Naive thymus-derived CD4-positive, alpha-beta T cell (primary cell): ENCODE data around the gene CRYBB2. TPM values are rescaled to one million over a fixed set of nuclear protein-coding genes. Genes with fewer than 3 reads are reported as not detected.
A peak's percentile ranks its signal among the peaks of the same experiment; 100 is the strongest.

ENCODE experiments used
- ATAC-seq: fragments of 150-1000 bp; cut with Tn5 transposase; 2 replicates; pipeline ENCODE4 v1.10.0; 2021; ENCODE audit warnings: mild to moderate bottlenecking, moderate library complexity
- CTCF ChIA-PET: fragments of 350-600 bp; sonication (Branson Sonifier 250); formaldehyde crosslinking; loops from one replicate; lab custom pipeline; 2021; ENCODE audit warnings: antibody characterized with exemption; lab: Charles Lee
- POLR2A ChIA-PET: fragments of 350-600 bp; sonication (Branson Sonifier 250); formaldehyde crosslinking; loops from one replicate; lab custom pipeline; 2021; ENCODE audit warnings: antibody characterized with exemption, inconsistent platforms; lab: Charles Lee
- DNase-seq, 9 donors: peaks; one replicate each; pipeline versions ENCODE4 v3.0.0 to v3.0.0-alpha.2; 2020 to 2022; ENCODE audit warnings: mixed read lengths in 1 of 9
- H3K27ac ChIP-seq: one replicate; pipeline ENCODE4 v1.7.0; 2013; ENCODE audit warnings: mild to moderate bottlenecking, low read depth, low read length, moderate library complexity
- H3K27me3 ChIP-seq, 2 donors: one replicate each; pipeline ENCODE4 v1.7.0; 2013; ENCODE audit warnings: low read length in 2 of 2, mild to moderate bottlenecking in 2 of 2, moderate library complexity in 2 of 2; ENCODE audit not compliant: control insufficient read depth in 2 of 2, insufficient read depth in 2 of 2
- H3K36me3 ChIP-seq, 3 experiments: 1 replicate in 2 of 3; 2 replicates in 1 of 3; pipeline ENCODE4 v1.7.0; 2013; ENCODE audit warnings: low read length in 3 of 3, mild to moderate bottlenecking in 3 of 3, moderate library complexity in 1 of 3; ENCODE audit not compliant: insufficient read depth in 3 of 3, control insufficient read depth in 2 of 3
- H3K4me1 ChIP-seq, 2 donors: one replicate each; pipeline ENCODE4 v1.7.0; 2013; ENCODE audit warnings: low read length in 2 of 2, mild to moderate bottlenecking in 2 of 2, moderate library complexity in 1 of 2; ENCODE audit not compliant: control insufficient read depth in 2 of 2, insufficient read depth in 2 of 2
- H3K4me3 ChIP-seq: 2 replicates; pipeline ENCODE4 v1.7.0; 2013; ENCODE audit warnings: mild to moderate bottlenecking, low read length
- H3K9me3 ChIP-seq, 3 experiments: 1 replicate in 2 of 3; 2 replicates in 1 of 3; pipeline ENCODE4 v1.7.0; 2013; ENCODE audit warnings: low read length in 3 of 3; ENCODE audit not compliant: control insufficient read depth in 2 of 3
- H3K27ac Mint-ChIP-seq, 9 donors: one replicate each; pipeline ENCODE4 v1.8.0; 2020 to 2022; ENCODE audit warnings: mixed read lengths in 9 of 9, mild to moderate bottlenecking in 8 of 9, moderate library complexity in 5 of 9, inconsistent platforms in 2 of 9
- H3K27me3 Mint-ChIP-seq, 5 donors: one replicate each; pipeline ENCODE4 v1.8.0; 2021 to 2022; ENCODE audit warnings: mixed read lengths in 5 of 5, mild to moderate bottlenecking in 1 of 5
- H3K36me3 Mint-ChIP-seq, 5 donors: one replicate each; pipeline ENCODE4 v1.8.0; 2020 to 2022; ENCODE audit warnings: mixed read lengths in 5 of 5, mild to moderate bottlenecking in 3 of 5, inconsistent platforms in 1 of 5
- H3K4me1 Mint-ChIP-seq, 7 donors: one replicate each; pipeline ENCODE4 v1.8.0; 2020 to 2022; ENCODE audit warnings: mixed read lengths in 7 of 7, mild to moderate bottlenecking in 3 of 7, inconsistent platforms in 1 of 7
- H3K4me3 Mint-ChIP-seq, 10 donors: one replicate each; pipeline ENCODE4 v1.8.0; 2020 to 2022; ENCODE audit warnings: mild to moderate bottlenecking in 10 of 10, mixed read lengths in 10 of 10, moderate library complexity in 6 of 10, inconsistent platforms in 2 of 10
- H3K9me3 Mint-ChIP-seq, 11 donors: one replicate each; pipeline ENCODE4 v1.8.0; 2020 to 2022; ENCODE audit warnings: mixed read lengths in 11 of 11, mild to moderate bottlenecking in 4 of 11, inconsistent platforms in 1 of 11, moderate library complexity in 1 of 11
- intact Hi-C, 2 donors: fragments of 100-400 bp; cut with micrococcal nuclease; formaldehyde crosslinking; loops; one replicate each; pipeline ENCODE4 v1.15.1; 2023
- polyA plus RNA-seq, 2 donors: library from polyadenylated mRNA; unstranded; fragments of 300-500 nt; fragmentation: Illumina TruSeq; gene quantifications; one replicate each; pipeline ENCODE4 v1.2.3, GENCODE V29; 2021
- total RNA-seq, 6 experiments: library from RNA in 5 of 6; stranded (reverse) in 5 of 6; gene quantifications; 1 replicate in 5 of 6; 2 replicates in 1 of 6; pipeline ENCODE4 v1.2.3 and lab custom pipeline; 2021 to 2026

Gene CRYBB2, protein sequence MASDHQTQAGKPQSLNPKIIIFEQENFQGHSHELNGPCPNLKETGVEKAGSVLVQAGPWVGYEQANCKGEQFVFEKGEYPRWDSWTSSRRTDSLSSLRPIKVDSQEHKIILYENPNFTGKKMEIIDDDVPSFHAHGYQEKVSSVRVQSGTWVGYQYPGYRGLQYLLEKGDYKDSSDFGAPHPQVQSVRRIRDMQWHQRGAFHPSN
- total RNA-seq = not detected
- not detected for polyA plus RNA-seq
- total RNA-seq (lab: John Stamatoyannopoulos, UW) = not detected

DNA sequence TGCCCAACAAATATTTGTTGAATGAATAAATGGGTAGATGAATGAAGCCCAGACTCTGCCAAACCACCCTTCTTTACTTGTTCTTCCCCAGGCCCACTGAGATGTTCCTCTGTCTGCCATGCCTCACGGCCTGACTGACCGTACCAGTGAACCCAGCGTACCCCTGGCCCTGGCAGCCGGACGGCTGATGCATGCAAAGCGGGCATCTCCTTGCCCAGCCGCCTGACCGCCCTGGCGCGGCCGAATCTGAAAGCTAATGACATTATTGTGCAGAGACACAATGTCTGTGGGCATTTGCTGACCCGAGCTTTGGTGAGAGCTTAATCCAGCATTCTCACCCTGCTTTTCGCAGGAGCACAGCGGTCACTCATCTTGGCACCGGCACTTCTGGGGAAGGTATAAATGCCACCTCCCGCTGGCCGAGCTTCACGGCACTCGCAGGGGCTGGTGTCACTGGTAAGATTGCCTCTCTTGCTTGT, at the start of gene CRYBB2:
CRYBB2 (plus strand) TSS at position 429 of the 479 bp plus-strand sequence. CDS start 1,791 bp downstream, outside the sequence.
- H3K27me3 Mint-ChIP-seq = peaks cover 0 to 35% (median 25%) of the 10 kb centered on the region in 5 donors
- Histone ChIP-seq H3K27ac (no peak within 1 kb of the TSS), H3K4me3 (no peak within 1 kb of the TSS), H3K36me3 (no peaks in the 10 kb centered on the region), H3K4me1 (no peaks in the 10 kb centered on the region), H3K27me3 (no peaks in the 10 kb centered on the region), H3K9me3 (no peaks in the 10 kb centered on the region)
- DNase-seq (no peak), ATAC-seq (no peak)
- H3K36me3 Mint-ChIP-seq = no peaks in the 10 kb centered on the region
- peaks cover 0 to 3% (median 0%) of the 10 kb centered on the region in 11 donors for H3K9me3 Mint-ChIP-seq
- H3K4me1 Mint-ChIP-seq = no peaks in the 10 kb centered on the region
- CTCF ChIA-PET = no interaction called here
- intact Hi-C loops = no loop called here
- no peak within 1 kb of the TSS for H3K27ac Mint-ChIP-seq
- H3K4me3 Mint-ChIP-seq = no peak within 1 kb of the TSS
- POLR2A ChIA-PET = no interaction called here

DNA sequence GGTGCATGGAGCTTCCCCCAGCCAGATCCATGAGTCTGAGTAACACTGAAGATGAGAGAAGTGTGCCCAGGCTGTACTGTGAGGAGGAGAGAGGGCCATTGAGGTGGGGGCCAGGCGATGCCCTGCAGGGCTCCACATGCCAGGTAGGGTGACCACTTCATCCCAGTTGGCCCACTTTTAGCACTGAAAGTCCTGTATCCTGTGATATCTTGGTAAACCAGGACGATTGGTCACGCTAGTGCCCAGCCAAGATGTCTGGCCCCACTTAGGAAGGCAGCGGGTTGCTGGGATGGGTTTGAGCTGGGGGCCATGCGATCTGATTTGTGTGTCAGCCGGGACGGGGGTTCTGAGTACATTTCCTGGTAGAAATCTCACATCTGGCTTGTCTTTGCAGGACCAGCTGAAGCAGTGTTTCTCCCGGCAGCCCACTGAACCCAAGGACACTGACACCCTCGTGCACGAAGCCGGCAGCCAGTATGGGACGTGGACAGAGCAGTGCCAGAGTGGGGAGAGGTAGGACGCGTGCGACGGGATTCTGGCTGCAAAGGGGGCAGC, 48.9 kb upstream of the CRYBB2 start:
- DNase-seq (no peak), ATAC-seq (no peak)
- Histone ChIP-seq H3K27ac (no peak overlapping the region), H3K36me3 (peaks cover 0 to 14% (median 0%) of the 10 kb centered on the region in 3 experiments), H3K4me3 (no peak overlapping the region), H3K4me1 (no peaks in the 10 kb centered on the region), H3K9me3 (no peaks in the 10 kb centered on the region), H3K27me3 (no peaks in the 10 kb centered on the region)
- Mint-ChIP-seq H3K36me3 (peaks cover 0 to 12% (median under 1%) of the 10 kb centered on the region in 5 donors), H3K9me3 (no peaks in the 10 kb centered on the region), H3K4me3 (no peak overlapping the region), H3K27ac (no peak overlapping the region), H3K4me1 (no peaks in the 10 kb centered on the region), H3K27me3 (no peaks in the 10 kb centered on the region)
- CTCF ChIA-PET = interaction anchor here (3.2 kb wide), 1 partner anchor 90 kb away, joined by 27 read pairs; no protein-coding TSS in a partner anchor
- intact Hi-C loops = loop anchor here in 1 of 2 donors (5.0 kb wide), 1 partner anchor 233 kb away; no protein-coding TSS in a partner anchor
- POLR2A ChIA-PET = interaction anchor here (1.0 kb wide), 1 partner anchor 102 kb away, joined by 3 read pairs; no protein-coding TSS in a partner anchor

DNA sequence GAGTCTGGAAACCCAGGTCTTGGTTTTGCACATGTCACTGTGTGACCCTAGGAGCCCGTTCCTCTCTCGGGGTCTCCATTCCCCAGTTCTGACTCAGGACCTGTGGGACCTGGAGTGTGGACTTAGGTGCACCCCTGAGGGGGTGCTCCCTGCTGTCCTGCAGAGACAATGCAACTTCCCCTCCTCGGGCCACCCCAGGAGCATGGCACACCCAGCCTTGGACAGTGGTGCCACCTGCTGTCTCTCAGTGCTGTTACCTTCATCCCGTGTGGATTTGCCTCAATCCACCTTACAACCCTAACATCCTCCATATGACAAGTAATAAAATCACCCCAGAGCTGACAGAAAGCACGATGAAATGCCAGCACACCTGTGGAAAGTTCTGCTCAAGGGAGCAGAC, 47.3 kb upstream of the CRYBB2 start:
- H3K4me3 Mint-ChIP-seq = no peak overlapping the region
- H3K36me3 Mint-ChIP-seq = peaks cover 3 to 17% (median 10%) of the 10 kb centered on the region in 5 donors
- ChIA-PET CTCF (interaction anchor here (0.6 to 3.2 kb wide), 7 partner anchors 13 to 357 kb away, joined by 3 to 27 read pairs (median 3); no protein-coding TSS in a partner anchor), POLR2A (no interaction called here)
- H3K4me1 ChIP-seq = no peaks in the 10 kb centered on the region
- no peak overlapping the region for H3K4me3 ChIP-seq
- intact Hi-C loops = loop anchor here (1.0 to 5.0 kb wide), 5 partner anchors 61 to 235 kb away; no protein-coding TSS in a partner anchor
- no peaks in the 10 kb centered on the region for H3K27me3 Mint-ChIP-seq
- ATAC-seq (peak; percentile 58), DNase-seq (peak in 7 of 9 donors; percentile 8 to 40 (median 23))
- H3K36me3 ChIP-seq = peaks cover 0 to 24% (median 0%) of the 10 kb centered on the region in 3 experiments
- no peaks in the 10 kb centered on the region for H3K9me3 ChIP-seq
- H3K4me1 Mint-ChIP-seq = no peaks in the 10 kb centered on the region
- no peaks in the 10 kb centered on the region for H3K9me3 Mint-ChIP-seq
- no peaks in the 10 kb centered on the region for H3K27me3 ChIP-seq
- H3K27ac ChIP-seq = no peak overlapping the region
- peak overlapping the region in 1 of 9 donors; percentile 51 for H3K27ac Mint-ChIP-seq

DNA sequence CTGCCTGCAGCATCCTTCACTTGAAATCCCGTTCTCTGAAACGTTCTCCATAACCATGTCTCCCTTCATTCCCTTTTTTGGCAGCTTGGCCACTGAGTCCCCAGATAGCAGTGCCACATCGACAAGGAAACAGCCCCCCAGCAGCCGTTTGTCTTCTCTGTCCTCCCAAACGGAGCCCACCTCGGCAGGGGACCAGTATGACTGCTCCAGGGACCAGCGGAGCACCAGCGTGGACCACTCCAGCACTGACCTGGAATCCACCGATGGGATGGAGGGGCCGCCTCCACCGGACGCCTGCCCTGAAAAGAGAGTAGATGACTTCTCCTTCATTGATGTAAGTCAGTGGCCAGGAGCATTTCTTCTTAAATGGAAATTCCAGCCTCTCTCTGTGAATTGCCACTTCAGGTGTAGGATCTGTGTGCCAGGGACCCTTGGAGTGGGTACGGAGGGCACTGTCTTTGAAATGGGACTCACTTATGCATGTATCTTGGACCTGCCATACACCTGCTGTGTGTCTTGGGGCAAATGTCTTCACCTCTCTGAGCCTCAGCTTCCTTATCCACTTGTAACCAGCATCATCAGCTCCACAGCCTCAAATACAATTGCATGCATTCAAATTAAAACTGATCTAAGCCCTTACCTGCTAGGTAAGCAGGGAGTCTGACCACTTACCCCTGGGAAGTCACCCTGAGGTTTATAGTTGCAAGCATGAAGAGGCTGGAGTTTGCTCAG, 45.1 kb upstream of the CRYBB2 start:
- H3K36me3 ChIP-seq = peaks cover 0 to 24% (median 0%) of the 10 kb centered on the region in 3 experiments
- Mint-ChIP-seq H3K4me3 (no peak overlapping the region), H3K4me1 (no peaks in the 10 kb centered on the region), H3K36me3 (peaks cover 3 to 25% (median 15%) of the 10 kb centered on the region in 5 donors), H3K9me3 (peaks cover 0 to 2% (median 0%) of the 10 kb centered on the region in 11 donors), H3K27ac (no peak overlapping the region), H3K27me3 (no peaks in the 10 kb centered on the region)
- ChIA-PET POLR2A (no interaction called here), CTCF (no interaction called here)
- H3K27me3 ChIP-seq = no peaks in the 10 kb centered on the region
- H3K9me3 ChIP-seq = peaks cover 0 to under 1% (median 0%) of the 10 kb centered on the region in 3 experiments
- H3K4me3 ChIP-seq = no peak overlapping the region
- intact Hi-C loops = loop anchor here in 1 of 2 donors (5.0 kb wide), 1 partner anchor 237 kb away; no protein-coding TSS in a partner anchor
- H3K4me1 ChIP-seq = no peaks in the 10 kb centered on the region
- no peak for DNase-seq
- H3K27ac ChIP-seq = no peak overlapping the region
- no peak for ATAC-seq

DNA sequence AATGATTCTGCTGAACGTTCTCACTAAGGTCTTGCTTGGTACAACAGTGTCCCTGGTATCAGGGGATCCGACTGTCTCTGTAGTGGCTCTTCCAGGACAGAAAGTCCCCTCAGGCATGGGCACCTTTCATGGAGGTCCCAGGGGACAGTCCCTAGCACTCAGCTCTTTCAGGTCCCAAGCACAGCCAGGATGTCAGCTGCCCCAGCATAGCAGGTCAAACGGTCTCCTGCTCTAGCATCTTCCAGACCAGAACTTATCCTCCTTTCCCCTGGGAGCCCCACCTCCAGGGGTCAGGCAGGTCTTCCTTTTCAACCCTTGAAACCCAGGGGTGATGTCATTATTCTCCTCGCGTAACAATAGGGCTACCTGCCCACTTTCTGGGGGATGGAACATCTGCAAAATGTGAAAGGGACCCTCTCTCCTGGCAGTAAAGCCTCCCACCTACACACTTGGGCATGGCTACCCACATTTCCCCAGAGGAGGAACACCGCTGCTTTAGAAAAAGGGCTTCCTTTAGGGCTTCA, 44.5 kb upstream of the CRYBB2 start:
- H3K4me1 ChIP-seq = no peaks in the 10 kb centered on the region
- intact Hi-C loops = loop anchor here in 1 of 2 donors (5.0 kb wide), 1 partner anchor 238 kb away; no protein-coding TSS in a partner anchor
- peaks cover 0 to 24% (median 0%) of the 10 kb centered on the region in 3 experiments for H3K36me3 ChIP-seq
- peaks cover 0 to 6% (median 0%) of the 10 kb centered on the region in 3 experiments for H3K9me3 ChIP-seq
- no peaks in the 10 kb centered on the region for H3K27me3 ChIP-seq
- H3K4me1 Mint-ChIP-seq = no peaks in the 10 kb centered on the region
- no peak overlapping the region for H3K4me3 ChIP-seq
- ATAC-seq (no peak), DNase-seq (no peak)
- POLR2A ChIA-PET = no interaction called here
- H3K27ac Mint-ChIP-seq = no peak overlapping the region
- CTCF ChIA-PET = no interaction called here
- peaks cover 3 to 32% (median 22%) of the 10 kb centered on the region in 5 donors for H3K36me3 Mint-ChIP-seq
- H3K27me3 Mint-ChIP-seq = no peaks in the 10 kb centered on the region
- H3K9me3 Mint-ChIP-seq = peaks cover 0 to 7% (median 3%) of the 10 kb centered on the region in 11 donors
- no peak overlapping the region for H3K4me3 Mint-ChIP-seq
- H3K27ac ChIP-seq = no peak overlapping the region

DNA sequence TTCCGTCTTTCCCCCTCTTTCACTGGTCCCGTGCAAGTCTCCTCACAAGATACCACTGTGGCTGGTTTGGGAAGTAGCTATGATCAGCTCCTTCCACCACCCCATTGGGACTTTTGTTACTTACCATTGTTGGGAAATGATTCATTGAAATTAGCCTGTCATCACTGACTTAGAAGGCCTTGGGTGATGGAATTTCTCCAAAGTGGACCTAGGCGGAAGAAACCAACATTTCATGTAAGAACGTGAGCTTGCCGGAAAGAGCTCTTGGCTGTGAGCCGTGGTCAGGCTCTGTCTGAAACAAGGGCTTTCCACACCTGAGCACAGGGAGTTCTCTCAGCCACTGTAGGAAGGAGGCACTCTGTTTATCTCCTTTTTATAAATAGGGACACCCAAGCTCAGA, 43.3 kb upstream of the CRYBB2 start:
- POLR2A ChIA-PET = no interaction called here
- intact Hi-C loops = no loop called here

More for the DNA sequence above, 43.3 kb upstream of the CRYBB2 start:
- H3K4me3 Mint-ChIP-seq = no peak overlapping the region
- Histone ChIP-seq H3K4me3 (no peak overlapping the region), H3K36me3 (peaks cover 0 to 24% (median 0%) of the 10 kb centered on the region in 3 experiments), H3K9me3 (peaks cover 0 to 6% (median 0%) of the 10 kb centered on the region in 3 experiments), H3K27ac (no peak overlapping the region), H3K27me3 (no peaks in the 10 kb centered on the region), H3K4me1 (no peaks in the 10 kb centered on the region)
- peaks cover 3 to 34% (median 22%) of the 10 kb centered on the region in 5 donors for H3K36me3 Mint-ChIP-seq
- CTCF ChIA-PET = no interaction called here
- no peaks in the 10 kb centered on the region for H3K27me3 Mint-ChIP-seq
- ATAC-seq = no peak
- no peak for DNase-seq
- H3K9me3 Mint-ChIP-seq = peaks cover 0 to 8% (median 3%) of the 10 kb centered on the region in 11 donors
- no peak overlapping the region for H3K27ac Mint-ChIP-seq
- H3K4me1 Mint-ChIP-seq = no peaks in the 10 kb centered on the region
